Gastroesophageal sphincter (tissue), 4 donors: Measurements from ENCODE around the gene PXK. TPM values are rescaled to one million over a fixed set of nuclear protein-coding genes. Genes with fewer than 3 reads are reported as not detected.

ENCODE experiments used
- ATAC-seq: fragments of 150-250 bp; one replicate; pipeline ENCODE4 v1.9.1; 2016; ENCODE audit warnings: mild to moderate bottlenecking, moderate library complexity
- H3K27ac ChIP-seq, 4 donors: fragments of 200-600 bp; sonication (generic) in 3 of 4; 1 replicate in 3 of 4; 2 replicates in 1 of 4; pipeline ENCODE4 v1.5.1; 2016 to 2019
- H3K27me3 ChIP-seq: fragments of 200-600 bp; sonication (generic); one replicate; pipeline ENCODE4 v1.5.1; 2019
- H3K36me3 ChIP-seq, 2 donors: fragments of 200-600 bp; sonication (generic); one replicate each; pipeline ENCODE4 v1.5.1; 2019; ENCODE audit warnings: control low read depth in 1 of 2
- H3K4me1 ChIP-seq, 3 donors: fragments of 200-600 bp; sonication (generic); 1 replicate in 2 of 3; 2 replicates in 1 of 3; pipeline ENCODE4 v1.5.1; 2016 to 2019; ENCODE audit warnings: control low read depth in 2 of 3
- H3K4me3 ChIP-seq, 2 donors: fragments of 200-600 bp; sonication (generic); one replicate each; pipeline ENCODE4 v1.5.1; 2019; ENCODE audit warnings: mild to moderate bottlenecking in 1 of 2, moderate library complexity in 1 of 2
- H3K9me3 ChIP-seq, 3 donors: fragments of 200-600 bp; sonication (generic); one replicate each; pipeline ENCODE4 v1.5.1; 2017 to 2019; ENCODE audit warnings: control low read depth in 2 of 3
- CTCF ChIP-seq, 4 experiments: fragments of 200-600 bp in 2 of 4; fragments of 450-650 bp in 2 of 4; sonication (generic) in 1 of 4; IDR thresholded peaks; one replicate each; pipeline ENCODE4 v1.5.1; 2017 to 2019; ENCODE audit warnings: antibody characterized with exemption in 4 of 4, mild to moderate bottlenecking in 2 of 4, moderate library complexity in 2 of 4
- EP300 ChIP-seq: sonication (generic); formaldehyde crosslinking; IDR thresholded peaks from one replicate; pipeline ENCODE4 v1.6.1; 2017; ENCODE audit warnings: antibody characterized with exemption, mild to moderate bottlenecking
- POLR2A ChIP-seq, 2 donors: fragments of 450-650 bp; IDR thresholded peaks; one replicate each; pipeline ENCODE4 v1.6.1; 2017; ENCODE audit warnings: antibody characterized with exemption in 2 of 2, mild to moderate bottlenecking in 2 of 2, moderate library complexity in 1 of 2
- POLR2AphosphoS5 ChIP-seq: sonication (generic); formaldehyde crosslinking; IDR thresholded peaks from one replicate; pipeline ENCODE4 v1.6.1; 2017; ENCODE audit warnings: antibody characterized with exemption
- WGBS, 2 donors: methylation state at CpG; one replicate each; pipeline ENCODE4 v1.1.5; 2018; ENCODE audit warnings: low coverage in 1 of 2; 5-methylcytosine and 5-hydroxymethylcytosine counted together
- total RNA-seq, 4 donors: library from RNA; depleted of rRNA; stranded (reverse); fragments of >200 nt; gene quantifications; one replicate each; pipeline ENCODE4 v1.1.0, GENCODE V29; 2016

The PXK gene
- total RNA-seq, 4 donors from 2014 or later = 29.3 to 41.0 (median 34.4) TPM

GRCh38 chr3:58409663-58410062, 77.0 kb downstream of the PXK start:
- Histone ChIP-seq H3K36me3 (peaks cover 0 to 86% of the 10 kb centered on the region in 2 donors), H3K27me3 (no peaks in the 10 kb centered on the region), H3K4me3 (no peak overlapping the region), H3K9me3 (no peaks in the 10 kb centered on the region), H3K4me1 (peaks cover 0 to 9% (median 0%) of the 10 kb centered on the region in 3 donors), H3K27ac (no peak overlapping the region)
- no peak for TF ChIP-seq POLR2AphosphoS5
- TF ChIP-seq CTCF (IDR thresholded peaks at IDR 0.05) = no peak
- no peak for TF ChIP-seq EP300
- no peak for TF ChIP-seq POLR2A (IDR thresholded peaks at IDR 0.05)
- WGBS, 2 donors = 64 to 87% methylated on average over 3 of the region's 3 CpGs
- no peak for ATAC-seq

- no peak for TF ChIP-seq CTCF (IDR thresholded peaks at IDR 0.05)
- TF ChIP-seq POLR2A (IDR thresholded peaks at IDR 0.05) = no peak
- TF ChIP-seq EP300 = no peak
- TF ChIP-seq POLR2AphosphoS5 = no peak
- 72 to 94% methylated on average over 2 to 3 of the region's 3 CpGs for WGBS, 2 donors
- Histone ChIP-seq H3K4me3 (no peak overlapping the region), H3K4me1 (peaks cover 0 to 16% (median 0%) of the 10 kb centered on the region in 3 donors), H3K27ac (no peak overlapping the region), H3K9me3 (no peaks in the 10 kb centered on the region), H3K27me3 (no peaks in the 10 kb centered on the region), H3K36me3 (peaks cover 0 to 74% of the 10 kb centered on the region in 2 donors)
- ATAC-seq = no peak
Measured at GRCh38 chr3:58411036-58411435, 78.3 kb downstream of the PXK start.

- Histone ChIP-seq H3K27ac (no peak overlapping the region), H3K9me3 (no peaks in the 10 kb centered on the region), H3K27me3 (no peaks in the 10 kb centered on the region), H3K36me3 (peaks cover 0 to 75% of the 10 kb centered on the region in 2 donors), H3K4me1 (peaks cover 0 to 16% (median 0%) of the 10 kb centered on the region in 3 donors), H3K4me3 (no peak overlapping the region)
- 85 to 89% methylated on average over 4 to 6 of the region's 8 CpGs for WGBS, 2 donors
- TF ChIP-seq EP300 = no peak
- no peak for TF ChIP-seq CTCF (IDR thresholded peaks at IDR 0.05)
- no peak for TF ChIP-seq POLR2A (IDR thresholded peaks at IDR 0.05)
- TF ChIP-seq POLR2AphosphoS5 = no peak
- peak; percentile 16 for ATAC-seq
Measured at GRCh38 chr3:58411851-58412830, 79.4 kb downstream of the PXK start.

- no peak for TF ChIP-seq POLR2A (IDR thresholded peaks at IDR 0.05)
- TF ChIP-seq EP300 = no peak
- peak; percentile 42 for TF ChIP-seq POLR2AphosphoS5
- TF ChIP-seq CTCF (IDR thresholded peaks at IDR 0.05) = peak; percentile 66 to 90 (median 87)
- Histone ChIP-seq H3K4me3 (no peak overlapping the region), H3K27me3 (no peaks in the 10 kb centered on the region), H3K27ac (peak overlapping the region in 1 of 4 donors; percentile 22), H3K36me3 (peaks cover 0 to 53% of the 10 kb centered on the region in 2 donors), H3K9me3 (no peaks in the 10 kb centered on the region), H3K4me1 (peaks cover 0 to 20% (median 0%) of the 10 kb centered on the region in 3 donors)
- ATAC-seq = peak; percentile 44
Measured at GRCh38 chr3:58414538-58415197, 82.0 kb downstream of the PXK start.
